HL-60 (cell line): ENCODE data around the gene CST9.

Experiments
- GABPA ChIP-seq: IDR thresholded peaks from 2 replicates; pipeline ENCODE4 v1.6.1; 2012; ENCODE audit warnings: low read depth
- POLR2AphosphoS5 ChIP-seq: IDR thresholded peaks from 2 replicates; pipeline ENCODE4 v1.6.1; 2012; ENCODE audit warnings: low read depth
- TF ChIP-seq, protein P1 (sequence below): IDR thresholded peaks from one replicate; pipeline ENCODE4 v1.5.1; 2011; ENCODE audit warnings: low read length, control low read depth, inconsistent platforms; ENCODE audit not compliant: insufficient read depth
- TF ChIP-seq, protein P2 (sequence below): IDR thresholded peaks from 2 replicates; pipeline ENCODE4 v1.6.1; 2012; ENCODE audit warnings: low read depth; ENCODE audit not compliant: insufficient replicate concordance

- TF ChIP-seq, protein P1, sequence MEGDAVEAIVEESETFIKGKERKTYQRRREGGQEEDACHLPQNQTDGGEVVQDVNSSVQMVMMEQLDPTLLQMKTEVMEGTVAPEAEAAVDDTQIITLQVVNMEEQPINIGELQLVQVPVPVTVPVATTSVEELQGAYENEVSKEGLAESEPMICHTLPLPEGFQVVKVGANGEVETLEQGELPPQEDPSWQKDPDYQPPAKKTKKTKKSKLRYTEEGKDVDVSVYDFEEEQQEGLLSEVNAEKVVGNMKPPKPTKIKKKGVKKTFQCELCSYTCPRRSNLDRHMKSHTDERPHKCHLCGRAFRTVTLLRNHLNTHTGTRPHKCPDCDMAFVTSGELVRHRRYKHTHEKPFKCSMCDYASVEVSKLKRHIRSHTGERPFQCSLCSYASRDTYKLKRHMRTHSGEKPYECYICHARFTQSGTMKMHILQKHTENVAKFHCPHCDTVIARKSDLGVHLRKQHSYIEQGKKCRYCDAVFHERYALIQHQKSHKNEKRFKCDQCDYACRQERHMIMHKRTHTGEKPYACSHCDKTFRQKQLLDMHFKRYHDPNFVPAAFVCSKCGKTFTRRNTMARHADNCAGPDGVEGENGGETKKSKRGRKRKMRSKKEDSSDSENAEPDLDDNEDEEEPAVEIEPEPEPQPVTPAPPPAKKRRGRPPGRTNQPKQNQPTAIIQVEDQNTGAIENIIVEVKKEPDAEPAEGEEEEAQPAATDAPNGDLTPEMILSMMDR = no peak
- TF ChIP-seq POLR2AphosphoS5 (no peak), GABPA (no peak)
- TF ChIP-seq, protein P2, sequence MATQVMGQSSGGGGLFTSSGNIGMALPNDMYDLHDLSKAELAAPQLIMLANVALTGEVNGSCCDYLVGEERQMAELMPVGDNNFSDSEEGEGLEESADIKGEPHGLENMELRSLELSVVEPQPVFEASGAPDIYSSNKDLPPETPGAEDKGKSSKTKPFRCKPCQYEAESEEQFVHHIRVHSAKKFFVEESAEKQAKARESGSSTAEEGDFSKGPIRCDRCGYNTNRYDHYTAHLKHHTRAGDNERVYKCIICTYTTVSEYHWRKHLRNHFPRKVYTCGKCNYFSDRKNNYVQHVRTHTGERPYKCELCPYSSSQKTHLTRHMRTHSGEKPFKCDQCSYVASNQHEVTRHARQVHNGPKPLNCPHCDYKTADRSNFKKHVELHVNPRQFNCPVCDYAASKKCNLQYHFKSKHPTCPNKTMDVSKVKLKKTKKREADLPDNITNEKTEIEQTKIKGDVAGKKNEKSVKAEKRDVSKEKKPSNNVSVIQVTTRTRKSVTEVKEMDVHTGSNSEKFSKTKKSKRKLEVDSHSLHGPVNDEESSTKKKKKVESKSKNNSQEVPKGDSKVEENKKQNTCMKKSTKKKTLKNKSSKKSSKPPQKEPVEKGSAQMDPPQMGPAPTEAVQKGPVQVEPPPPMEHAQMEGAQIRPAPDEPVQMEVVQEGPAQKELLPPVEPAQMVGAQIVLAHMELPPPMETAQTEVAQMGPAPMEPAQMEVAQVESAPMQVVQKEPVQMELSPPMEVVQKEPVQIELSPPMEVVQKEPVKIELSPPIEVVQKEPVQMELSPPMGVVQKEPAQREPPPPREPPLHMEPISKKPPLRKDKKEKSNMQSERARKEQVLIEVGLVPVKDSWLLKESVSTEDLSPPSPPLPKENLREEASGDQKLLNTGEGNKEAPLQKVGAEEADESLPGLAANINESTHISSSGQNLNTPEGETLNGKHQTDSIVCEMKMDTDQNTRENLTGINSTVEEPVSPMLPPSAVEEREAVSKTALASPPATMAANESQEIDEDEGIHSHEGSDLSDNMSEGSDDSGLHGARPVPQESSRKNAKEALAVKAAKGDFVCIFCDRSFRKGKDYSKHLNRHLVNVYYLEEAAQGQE = no peak
Observed at GRCh38 chr20:23637282-23638221, 31.8 kb upstream of the CST9 start, which contains the start of gene CST3.
